GM21515 (cell line): Measurements from ENCODE around the gene PDE11A.

Experiments used
- ATAC-seq: cut with Tn5 transposase; IDR thresholded peaks from one replicate; pipeline ENCODE4 v1.9.1; 2021; ENCODE audit not compliant: unreplicated experiment

PDE11A gene

DNA sequence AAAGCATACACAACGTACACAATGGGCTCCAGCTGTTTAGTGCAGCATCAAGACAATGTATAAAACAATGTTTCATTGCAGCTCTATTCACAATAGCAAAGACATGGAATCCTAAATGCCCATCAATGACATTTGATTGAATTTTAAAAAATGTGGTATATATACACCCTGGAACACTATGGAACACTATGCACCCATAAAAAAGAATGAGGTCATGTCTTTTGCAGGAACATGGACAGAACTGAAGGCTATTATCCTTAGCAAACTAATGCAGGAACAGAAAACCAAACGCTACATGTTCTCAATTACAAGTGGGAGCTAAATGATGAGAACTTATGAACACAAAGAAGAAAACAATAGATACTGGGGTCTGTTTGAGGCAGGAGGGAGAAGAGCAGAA, 364.5 kb downstream of the PDE11A start:
- ATAC-seq, result no peak

DNA sequence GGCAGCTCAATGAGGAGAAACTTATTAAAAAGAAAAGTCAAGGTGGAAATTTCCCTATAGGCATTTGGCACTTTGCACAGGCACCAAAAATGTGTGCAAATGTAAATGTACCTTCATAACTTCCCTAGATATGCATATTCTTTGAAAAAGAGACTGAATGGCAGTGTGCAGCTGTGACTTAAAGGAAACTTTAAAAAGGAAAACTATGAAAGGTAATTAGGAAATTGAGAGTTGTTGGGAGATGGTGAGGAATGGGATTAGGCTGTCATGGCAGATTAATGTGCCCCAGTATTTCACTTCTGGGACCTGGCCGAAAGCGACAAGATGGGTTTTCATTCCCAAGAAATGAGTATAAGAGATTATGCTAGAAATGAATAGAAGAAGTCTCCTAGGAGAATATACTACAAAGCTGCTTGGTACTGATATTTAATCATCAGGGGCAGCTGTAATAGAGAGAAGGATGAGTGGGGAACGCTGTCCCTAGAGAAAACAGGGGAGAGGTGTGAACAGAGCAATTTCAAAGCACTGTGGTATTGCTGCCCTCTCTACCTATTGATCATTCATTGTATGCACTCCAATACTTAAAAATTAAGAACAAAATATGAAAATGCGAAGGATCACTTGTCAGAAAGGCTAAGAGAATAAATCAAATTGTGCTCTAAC, 366.9 kb downstream of the PDE11A start:
- ATAC-seq, result no peak

DNA sequence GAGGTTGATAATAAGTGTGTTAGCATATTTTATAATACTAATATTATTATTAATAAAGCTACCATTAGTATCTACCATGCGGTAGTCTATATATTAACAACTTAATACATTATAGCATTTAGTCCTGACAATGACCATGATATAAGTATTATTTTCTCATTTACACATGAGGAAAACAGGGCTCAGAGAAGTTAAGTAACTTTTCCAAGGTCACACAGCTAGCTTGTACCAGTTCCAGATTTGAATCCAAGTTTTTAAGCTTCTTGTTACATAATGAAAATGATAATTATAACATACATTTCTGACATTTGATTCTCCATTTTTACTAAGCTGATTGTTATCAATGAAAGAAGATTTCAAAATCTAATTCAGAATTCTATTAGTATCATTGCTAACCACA, 369.4 kb downstream of the PDE11A start:
- ATAC-seq, result no peak

DNA sequence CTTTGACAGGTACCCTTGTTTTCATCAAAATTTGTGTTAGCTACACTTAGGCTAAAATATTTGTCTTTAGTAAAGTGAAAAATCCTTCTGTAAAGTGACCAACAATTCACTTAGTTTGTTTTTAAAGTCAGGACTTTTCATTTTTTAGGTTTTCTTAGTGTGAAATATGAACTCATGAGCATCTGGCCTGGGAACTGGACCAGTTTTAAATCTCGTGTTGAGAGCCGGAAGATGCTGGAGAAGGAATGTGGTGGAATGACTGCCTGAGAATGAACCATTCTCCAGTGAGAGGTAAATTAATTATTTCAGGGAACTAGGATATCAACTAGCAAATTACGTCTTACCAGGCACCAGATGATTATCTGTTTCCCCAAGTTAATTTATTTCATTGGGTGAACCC, 374.3 kb downstream of the PDE11A start:
- ATAC-seq, result no peak

DNA sequence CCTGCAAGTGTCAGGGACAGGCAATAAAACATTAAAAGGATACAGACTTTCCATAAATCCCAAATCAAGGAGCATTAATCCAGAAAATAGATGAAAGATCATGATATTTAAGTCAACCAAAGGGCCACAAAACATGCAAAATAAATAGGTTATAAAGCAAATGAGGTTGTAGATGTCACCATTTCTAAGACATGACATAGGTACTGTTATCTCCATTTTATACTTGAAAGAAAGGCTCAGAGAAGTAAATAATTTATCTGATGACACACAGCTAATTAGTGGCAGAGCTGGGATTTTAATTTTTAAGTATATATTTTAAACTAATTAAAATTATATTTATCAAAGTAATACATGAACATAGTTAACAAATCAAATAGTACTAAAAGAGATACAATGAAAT, 378.2 kb downstream of the PDE11A start:
- no peak for ATAC-seq

GRCh38 chr2:177693658-177694339, 378.8 kb downstream of the PDE11A start:
- no peak for ATAC-seq

GRCh38 chr2:177692783-177693269, 379.8 kb downstream of the PDE11A start:
- no peak for ATAC-seq

GRCh38 chr2:177692042-177692782, 380.4 kb downstream of the PDE11A start:
- ATAC-seq, result no peak

DNA sequence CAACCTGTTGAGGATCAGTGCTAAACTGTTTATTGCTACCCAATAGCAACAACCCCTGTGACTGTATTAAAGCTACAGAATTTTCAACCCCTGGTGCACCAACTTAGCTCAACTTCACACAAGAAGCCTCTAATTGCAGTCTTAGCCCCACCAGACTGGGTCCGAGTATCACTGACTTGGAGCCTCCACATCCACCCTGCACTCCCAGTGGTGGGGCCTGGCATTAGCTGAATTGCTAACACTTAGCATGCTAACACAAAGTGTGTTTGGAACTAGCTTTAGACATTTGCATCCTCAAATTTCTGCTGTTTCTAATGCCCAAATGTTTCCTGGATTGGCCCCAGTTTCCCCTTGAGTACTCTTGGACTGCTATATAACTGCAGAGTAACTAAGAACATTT, 381.4 kb downstream of the PDE11A start:
- no peak for ATAC-seq

GRCh38 chr2:177689623-177690022, 383.0 kb downstream of the PDE11A start:
- ATAC-seq, result no peak

DNA sequence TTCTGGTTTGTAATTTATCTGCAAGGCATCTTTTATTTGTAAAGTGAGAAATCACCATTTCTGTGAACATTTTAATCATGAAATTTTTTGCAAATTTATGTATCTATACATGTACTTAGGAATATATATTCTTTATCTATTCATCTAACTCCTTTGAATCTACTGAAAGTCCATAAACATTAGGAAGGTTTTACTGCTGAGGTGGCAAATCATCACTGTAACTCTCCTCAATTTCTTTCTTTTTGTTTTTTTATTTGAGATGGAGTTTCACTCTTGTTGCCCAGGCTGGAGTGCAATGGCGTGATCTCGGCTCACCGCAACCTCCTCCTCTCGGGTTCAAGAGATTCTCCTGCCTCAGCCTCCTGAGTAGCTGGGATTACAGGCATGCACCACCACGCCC, 383.7 kb downstream of the PDE11A start:
- ATAC-seq, result no peak

DNA sequence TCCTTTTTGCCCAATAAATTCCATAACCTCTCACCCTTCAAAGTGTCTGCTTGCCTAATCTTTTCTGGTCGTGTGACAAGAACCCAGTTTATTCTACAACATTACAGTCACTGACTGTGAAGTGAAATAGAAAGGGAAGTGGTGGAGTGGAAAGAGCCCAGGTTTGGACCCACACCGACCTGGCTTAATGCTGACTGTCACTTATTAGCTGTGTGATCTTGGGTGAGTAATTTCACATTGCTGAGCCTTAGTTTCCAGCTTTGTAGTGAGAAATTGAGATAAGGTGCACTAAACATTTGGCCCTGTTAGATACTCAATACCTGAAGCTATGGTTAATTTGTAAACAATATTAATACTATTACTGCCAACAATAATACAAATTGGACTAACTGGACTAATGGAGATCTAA, 388.9 kb downstream of the PDE11A start:
- ATAC-seq, result no peak

DNA sequence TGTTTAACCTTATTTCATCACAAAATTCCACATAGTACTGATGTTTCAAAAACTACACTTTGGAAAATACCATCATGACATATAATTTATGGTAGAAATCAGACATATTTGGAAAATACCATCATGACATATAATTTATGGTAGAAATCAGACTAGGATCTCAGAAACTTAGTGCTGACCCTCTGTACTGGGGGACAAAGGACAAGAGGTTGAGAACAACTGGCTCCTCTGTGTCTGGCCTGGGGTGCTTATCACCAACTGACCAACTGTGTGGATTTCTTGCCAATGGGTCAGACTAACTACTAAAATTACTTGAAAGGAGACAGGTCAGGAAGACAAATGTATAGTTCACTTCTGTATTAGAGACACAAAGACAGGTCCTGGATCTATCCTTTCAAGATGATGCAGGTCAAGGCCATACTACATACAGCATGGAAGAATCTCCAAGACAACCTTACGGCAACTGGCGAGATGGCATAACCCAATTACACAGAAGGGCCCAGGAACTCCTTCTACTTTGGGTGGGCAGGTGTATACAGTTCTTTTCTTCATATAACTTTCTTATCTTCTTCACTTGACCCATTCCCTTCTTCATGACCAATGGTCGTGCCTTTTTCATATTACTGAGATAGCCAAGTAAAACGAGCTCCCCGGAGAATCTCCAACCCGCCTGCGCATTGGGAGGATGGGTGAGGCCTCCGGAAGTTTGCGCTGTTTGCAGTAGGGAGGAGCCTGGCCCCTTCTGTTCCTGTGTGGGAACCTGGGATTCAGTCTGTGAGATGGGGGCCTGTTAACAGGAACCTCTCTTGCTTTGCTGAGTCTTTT, 389.5 kb downstream of the PDE11A start:
- no peak for ATAC-seq

DNA sequence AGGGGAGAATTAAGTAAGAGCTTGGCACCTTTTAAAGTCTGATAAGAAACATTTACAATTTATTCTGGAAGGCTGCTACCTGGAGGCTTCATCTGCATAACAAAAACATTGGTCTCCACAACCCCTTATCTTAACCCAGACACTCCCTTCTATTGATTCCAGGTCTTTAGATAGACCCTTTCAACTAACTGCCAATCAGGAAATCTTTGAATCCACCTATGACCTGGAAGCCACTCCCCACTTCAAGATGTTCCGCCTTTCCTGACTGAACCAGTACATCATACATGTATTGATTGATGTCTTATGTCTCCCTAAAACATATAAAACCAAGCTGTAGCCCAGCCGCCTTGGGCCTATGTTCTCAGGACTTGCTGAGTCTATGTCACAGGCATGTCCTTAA, 390.6 kb downstream of the PDE11A start:
- no peak for ATAC-seq

GRCh38 chr2:177680866-177681712, 391.5 kb downstream of the PDE11A start:
- no peak for ATAC-seq

DNA sequence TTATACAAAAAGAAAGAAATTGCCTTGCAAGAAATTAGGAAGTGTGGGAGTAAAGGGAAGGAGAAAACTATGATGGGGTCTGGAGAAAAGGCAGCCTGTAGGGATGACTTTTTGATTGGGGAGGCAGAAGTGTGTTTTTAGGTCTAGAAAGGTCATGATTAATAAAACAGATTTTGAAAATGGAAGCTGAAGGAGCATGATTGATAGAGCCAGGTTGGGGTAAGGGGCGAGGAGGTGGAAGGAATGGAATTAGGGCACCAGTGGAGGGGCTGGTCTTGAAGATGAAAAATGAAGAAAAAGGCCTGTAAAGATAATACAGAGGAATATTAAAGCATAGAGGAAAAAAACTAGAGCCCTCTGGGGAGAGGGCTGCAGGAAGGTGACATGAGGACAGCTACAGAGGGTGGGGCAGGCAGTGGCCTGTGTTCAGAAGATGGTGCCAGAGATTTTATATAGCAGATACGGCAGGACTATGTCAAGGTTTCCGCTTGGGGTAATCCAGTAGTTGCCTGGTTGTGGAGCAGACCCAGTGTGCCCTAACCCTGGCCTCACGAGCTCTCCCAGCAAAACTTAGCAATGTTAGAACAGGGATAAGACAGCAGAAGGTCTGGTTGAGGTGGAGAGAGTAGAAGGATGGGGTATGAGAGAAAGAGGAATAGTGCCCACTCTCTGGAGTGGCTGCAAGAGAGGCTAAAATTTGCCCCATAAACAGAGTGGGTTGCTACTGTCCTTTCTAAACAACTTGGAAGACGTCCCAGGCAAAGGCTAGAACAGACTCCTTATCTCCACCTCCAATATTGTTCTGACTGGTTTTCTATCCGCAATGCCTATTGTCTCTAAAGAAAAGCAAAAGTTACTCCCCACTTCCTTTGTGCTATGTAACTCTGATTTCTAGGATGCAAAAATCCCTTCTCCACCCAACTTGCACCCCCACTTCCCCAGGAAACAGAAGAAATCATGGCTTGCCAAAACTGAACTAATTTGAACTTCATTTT, 392.7 kb downstream of the PDE11A start:
- no peak for ATAC-seq

DNA sequence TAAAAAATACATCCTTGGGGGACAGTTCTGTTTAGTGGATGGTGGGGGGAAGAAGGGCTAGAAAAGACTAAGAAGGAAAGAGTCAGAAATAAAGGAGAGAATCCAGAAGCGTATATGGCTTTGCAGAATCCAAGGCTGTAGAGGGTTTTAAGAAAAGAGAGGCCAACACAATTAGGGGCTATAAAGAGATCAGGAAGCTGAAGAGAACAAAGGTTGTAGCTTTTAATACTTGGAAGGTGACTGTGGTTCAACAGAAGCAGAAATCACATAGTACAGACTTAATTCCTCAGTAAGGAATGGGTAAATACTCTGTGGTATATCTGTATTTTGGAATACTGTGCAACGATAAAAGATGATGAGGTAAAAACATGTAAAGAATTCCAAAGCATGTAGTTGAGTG, 393.6 kb downstream of the PDE11A start:
- no peak for ATAC-seq

DNA sequence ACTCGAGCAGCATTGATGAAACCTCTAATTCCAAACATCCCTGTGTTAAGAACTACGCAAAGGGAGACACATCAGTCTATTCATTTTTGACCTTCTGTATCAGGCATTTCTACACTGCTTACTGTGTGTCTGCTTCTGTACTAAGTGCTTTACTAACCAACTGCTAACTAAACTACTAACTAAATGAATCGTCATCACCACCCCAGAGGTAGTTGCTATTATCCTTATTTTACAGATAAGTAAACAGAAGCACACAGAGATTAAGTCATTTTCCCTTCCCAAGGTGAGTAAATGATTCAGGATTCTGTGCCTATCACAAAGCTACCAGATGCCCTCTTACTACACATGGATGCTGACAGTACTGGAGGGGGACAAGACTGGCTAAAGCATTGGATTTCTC, 395.9 kb downstream of the PDE11A start:
- ATAC-seq, result no peak

DNA sequence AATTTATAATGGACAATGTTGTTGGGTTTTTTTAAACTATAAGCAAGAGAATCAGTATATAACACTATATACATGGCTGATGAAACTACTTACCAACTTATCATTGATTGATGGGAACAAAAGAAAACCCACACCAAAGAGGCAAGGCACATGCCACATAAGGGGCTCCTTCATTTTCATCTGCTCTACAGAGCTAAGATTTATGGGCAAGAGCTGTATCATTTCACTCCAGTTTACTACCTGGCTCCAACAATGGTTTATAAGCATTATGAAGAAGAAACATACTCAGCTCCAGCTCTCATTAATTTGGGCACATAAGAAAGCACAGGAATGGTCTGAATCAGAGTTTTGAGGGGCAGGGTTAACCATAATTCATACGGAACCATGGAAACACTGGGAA, 396.8 kb downstream of the PDE11A start:
- no peak for ATAC-seq
